Pancreas (tissue), 10 donors: ENCODE results near the gene KRABD2.
A peak's percentile ranks its signal among the peaks of the same experiment; 100 is the strongest.

Source experiments
- ATAC-seq, 4 donors: fragments of 200-7000 bp; cut with Tn5 transposase; one replicate each; pipeline versions ENCODE4 v1.8.0 to v1.9.1; 2020; ENCODE audit warnings: mild to moderate bottlenecking in 4 of 4, moderate library complexity in 4 of 4
- DNase-seq, 6 donors: peaks; one replicate each; pipeline ENCODE4 v3.0.0-alpha.2; 2020
- FAIRE-seq: peaks from 2 replicates; lab custom pipeline; 2012; peaks lifted over from hg19 to GRCh38; lab: Jason Lieb, UNC
- H3K27ac ChIP-seq, 4 donors: fragments of 200-600 bp; sonication (generic); 1 replicate in 3 of 4; 2 replicates in 1 of 4; pipeline versions ENCODE4 v1.5.0 to v1.8.0; 2020
- H3K27me3 ChIP-seq, 4 donors: fragments of 200-600 bp; one replicate each; pipeline ENCODE4 v1.8.0; 2021
- H3K36me3 ChIP-seq, 3 donors: fragments of 200-600 bp; sonication (generic) in 1 of 3; one replicate each; pipeline versions ENCODE4 v1.5.0 to v1.8.0; 2020 to 2021
- H3K4me1 ChIP-seq, 3 donors: fragments of 200-600 bp; one replicate each; pipeline ENCODE4 v1.8.0; 2021
- H3K4me3 ChIP-seq, 4 donors: fragments of 200-600 bp; sonication (generic) in 2 of 4; one replicate each; pipeline versions ENCODE4 v1.5.0 to v1.8.0; 2020 to 2021
- H3K9me3 ChIP-seq, 4 donors: fragments of 200-600 bp; one replicate each; pipeline ENCODE4 v1.8.0; 2021
- WGBS, 2 donors: extraction: QIAGEN DNeasy Blood & Tissue Kit; methylation state at CpG; one replicate each; pipeline ENCODE4 v1.1.7; 2013; 5-methylcytosine and 5-hydroxymethylcytosine counted together
- intact Hi-C, 3 donors: fragments of 100-400 bp; cut with DNase I; formaldehyde crosslinking; loops; one replicate each; pipeline versions ENCODE4 v1.11.1 to v1.14.2; 2022
- TF ChIP-seq, protein P1 (sequence below), 4 donors: fragments of 200-600 bp; sonication (generic) in 3 of 4; IDR thresholded peaks; one replicate each; pipeline versions ENCODE4 v1.5.0 to v1.8.0; 2021; ENCODE audit warnings: antibody characterized with exemption in 4 of 4
- donor health status: healthy with polysubstance abuse.
- donor health status: DM: no; HTN: no; CAD: no; lungs with moderate emphysema.
- donor health status: DM: no; HTN: no; CAD: no.
- donor health status: control.
- donor health status: control.
- donor health status: Bipolar disorder and iron deficiency.
- donor health status: DM: yes; HTN: yes; CAD: no.
- donor health status: DM: no; HTN: no; CAD: no.
- donor health status: DM: no; HTN: no; CAD: no.
- donor health status: DM: yes; HTN: yes; CAD: no.

The KRABD2 gene

GRCh38 chr17:8339540-8339939 is 37.0 kb downstream of the KRABD2 start, which contains the start of gene ODF4:
TSS of gene ODF4 (plus strand) at chr17:8339840. CDS start at chr17:8340052, 212 bp downstream.
- Histone ChIP-seq H3K4me3 (no peak within 1 kb of the TSS), H3K4me1 (no peaks in the 10 kb centered on the region), H3K36me3 (no peaks in the 10 kb centered on the region), H3K9me3 (no peaks in the 10 kb centered on the region), H3K27me3 (no peaks in the 10 kb centered on the region), H3K27ac (no peak within 1 kb of the TSS)
- ATAC-seq (no peak), FAIRE-seq (no peak), DNase-seq (no peak)
- TF ChIP-seq, protein P1, sequence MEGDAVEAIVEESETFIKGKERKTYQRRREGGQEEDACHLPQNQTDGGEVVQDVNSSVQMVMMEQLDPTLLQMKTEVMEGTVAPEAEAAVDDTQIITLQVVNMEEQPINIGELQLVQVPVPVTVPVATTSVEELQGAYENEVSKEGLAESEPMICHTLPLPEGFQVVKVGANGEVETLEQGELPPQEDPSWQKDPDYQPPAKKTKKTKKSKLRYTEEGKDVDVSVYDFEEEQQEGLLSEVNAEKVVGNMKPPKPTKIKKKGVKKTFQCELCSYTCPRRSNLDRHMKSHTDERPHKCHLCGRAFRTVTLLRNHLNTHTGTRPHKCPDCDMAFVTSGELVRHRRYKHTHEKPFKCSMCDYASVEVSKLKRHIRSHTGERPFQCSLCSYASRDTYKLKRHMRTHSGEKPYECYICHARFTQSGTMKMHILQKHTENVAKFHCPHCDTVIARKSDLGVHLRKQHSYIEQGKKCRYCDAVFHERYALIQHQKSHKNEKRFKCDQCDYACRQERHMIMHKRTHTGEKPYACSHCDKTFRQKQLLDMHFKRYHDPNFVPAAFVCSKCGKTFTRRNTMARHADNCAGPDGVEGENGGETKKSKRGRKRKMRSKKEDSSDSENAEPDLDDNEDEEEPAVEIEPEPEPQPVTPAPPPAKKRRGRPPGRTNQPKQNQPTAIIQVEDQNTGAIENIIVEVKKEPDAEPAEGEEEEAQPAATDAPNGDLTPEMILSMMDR (IDR thresholded peaks at IDR 0.05) = no peak
- WGBS, 2 donors = 70 to 87% methylated on average over 2 of the region's 2 CpGs
- intact Hi-C loops = no loop called here

DNA sequence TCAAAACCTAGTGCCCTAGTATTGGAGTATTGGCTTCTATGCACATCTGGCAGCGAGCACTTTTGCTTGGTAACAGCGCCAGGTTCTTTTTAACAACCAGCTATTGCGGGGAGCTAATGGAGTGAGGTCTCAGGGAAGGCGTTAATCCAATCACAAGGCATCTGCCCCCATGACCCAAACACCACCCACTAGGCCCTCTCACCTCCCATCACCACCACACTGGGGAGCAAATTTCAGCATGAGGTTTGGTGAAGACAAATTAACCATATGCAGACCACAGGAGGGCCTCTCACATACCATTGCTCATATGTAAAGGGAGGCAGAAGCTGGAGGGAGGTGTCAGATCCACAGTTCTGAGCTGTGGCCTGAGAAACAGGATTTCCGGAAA is 37.8 kb downstream of the KRABD2 start:
- 85 to 91% methylated on average over 5 of the region's 5 CpGs for WGBS, 2 donors
- no peak for FAIRE-seq

GRCh38 chr17:8337802-8338752 is 38.4 kb downstream of the KRABD2 start:
- no peak for FAIRE-seq

More for the DNA sequence above, 37.8 kb downstream of the KRABD2 start:
- DNase-seq (no peak), ATAC-seq (no peak)
- Histone ChIP-seq H3K4me1 (no peaks in the 10 kb centered on the region), H3K36me3 (no peaks in the 10 kb centered on the region), H3K27me3 (no peaks in the 10 kb centered on the region), H3K27ac (no peak overlapping the region), H3K9me3 (no peaks in the 10 kb centered on the region), H3K4me3 (no peak overlapping the region)
- intact Hi-C loops = no loop called here
- TF ChIP-seq, protein P1 (IDR thresholded peaks at IDR 0.05) = no peak

GRCh38 chr17:8333281-8333680 is 43.2 kb downstream of the KRABD2 start:
- no peak for FAIRE-seq
- Histone ChIP-seq H3K27ac (no peak overlapping the region), H3K9me3 (no peaks in the 10 kb centered on the region), H3K4me3 (no peak overlapping the region), H3K4me1 (no peaks in the 10 kb centered on the region), H3K27me3 (no peaks in the 10 kb centered on the region), H3K36me3 (no peaks in the 10 kb centered on the region)
- WGBS, 2 donors = 82 to 88% methylated on average over 4 of the region's 4 CpGs
- intact Hi-C loops = no loop called here
- no peak for ATAC-seq
- TF ChIP-seq, protein P1 (IDR thresholded peaks at IDR 0.05) = no peak
- DNase-seq = no peak

More at GRCh38 chr17:8337802-8338752, 38.4 kb downstream of the KRABD2 start:
- Histone ChIP-seq H3K4me1 (no peaks in the 10 kb centered on the region), H3K36me3 (no peaks in the 10 kb centered on the region), H3K4me3 (no peak overlapping the region), H3K27me3 (no peaks in the 10 kb centered on the region), H3K27ac (no peak overlapping the region), H3K9me3 (no peaks in the 10 kb centered on the region)
- 40 to 48% methylated on average over 11 of the region's 11 CpGs for WGBS, 2 donors
- ATAC-seq = no peak
- DNase-seq = no peak
- TF ChIP-seq, protein P1 (IDR thresholded peaks at IDR 0.05) = no peak
- intact Hi-C loops = no loop called here

GRCh38 chr17:8332688-8333087 is 43.8 kb downstream of the KRABD2 start:
- intact Hi-C loops = no loop called here
- Histone ChIP-seq H3K27me3 (no peaks in the 10 kb centered on the region), H3K36me3 (no peaks in the 10 kb centered on the region), H3K4me1 (no peaks in the 10 kb centered on the region), H3K9me3 (no peaks in the 10 kb centered on the region), H3K27ac (no peak overlapping the region), H3K4me3 (no peak overlapping the region)
- FAIRE-seq (no peak), ATAC-seq (peak in 1 of 4 donors; percentile 44), DNase-seq (no peak)
- 20 to 35% methylated on average over 5 of the region's 5 CpGs for WGBS, 2 donors
- TF ChIP-seq, protein P1 (IDR thresholded peaks at IDR 0.05) = no peak
